ENCODE results near the gene LMNTD1.
"Not testable (repeated sequence)": the region's sequence is repeated elsewhere in the genome, so short reads cannot be mapped to it uniquely, and the experiment has no call there.

Gene LMNTD1

DNA sequence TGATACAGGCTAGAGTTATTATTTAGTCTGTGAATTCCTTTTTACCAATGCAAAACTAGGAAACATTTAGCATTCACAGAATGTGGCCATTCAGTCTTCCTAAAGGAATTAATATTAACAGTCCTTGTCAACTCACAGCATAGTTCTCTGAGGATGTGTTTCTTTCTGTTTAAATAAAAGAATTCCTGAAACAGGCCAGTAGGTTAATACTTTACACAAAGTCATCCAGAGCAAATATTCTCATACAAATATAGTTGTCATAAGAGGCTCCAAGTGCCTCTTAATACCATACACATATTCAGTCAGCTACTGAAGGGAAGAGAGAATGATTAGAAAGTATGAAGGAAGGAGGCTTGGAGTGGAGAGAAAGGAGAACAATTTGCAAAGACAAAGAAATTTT is 120.1 kb downstream of the LMNTD1 start:
- no peak for DNase-seq (ENCODE audit: low read depth in 2 of 2)

DNA sequence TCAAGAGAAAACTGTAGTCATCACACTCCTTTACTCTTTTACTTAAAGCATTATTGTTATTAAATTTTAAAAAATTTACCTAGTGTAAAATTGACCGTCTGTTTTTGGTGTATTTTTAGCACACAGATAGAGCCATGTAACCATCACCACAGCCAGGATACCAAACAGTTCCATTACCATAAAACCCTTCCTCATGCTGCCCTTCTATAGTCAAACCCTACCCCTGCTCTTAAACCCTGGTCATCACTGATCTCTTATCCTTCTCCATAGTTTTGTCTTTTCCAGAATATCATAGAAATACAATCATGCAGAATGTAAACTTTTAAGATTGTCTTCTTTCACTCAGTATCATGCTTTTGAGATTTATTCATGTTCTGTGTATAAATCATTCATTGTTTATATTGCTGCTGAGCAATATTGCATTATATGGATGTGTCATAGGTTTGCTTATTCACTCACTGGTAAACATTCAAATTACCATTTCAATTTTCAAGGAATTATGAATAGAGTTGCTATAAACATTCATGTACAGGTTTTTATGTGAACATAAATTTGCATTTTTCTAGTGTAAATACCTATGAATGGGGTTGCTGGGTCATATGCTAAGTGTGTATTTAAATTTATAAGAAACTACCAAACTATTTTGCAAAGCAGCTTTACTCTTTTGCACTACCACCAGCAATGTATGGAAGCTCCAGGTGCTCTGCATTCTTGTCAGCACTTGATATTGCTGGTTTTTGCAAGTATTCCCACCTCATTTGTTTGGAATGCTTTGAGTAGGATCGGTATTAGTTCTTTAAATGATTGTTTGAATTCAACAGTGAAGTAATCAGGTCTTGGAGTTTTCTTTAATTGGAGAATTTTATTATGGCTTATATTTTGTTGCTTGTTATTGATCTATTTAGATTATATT is 125.5 kb downstream of the LMNTD1 start:
- no peak for DNase-seq (ENCODE audit: low read depth in 2 of 2)

- not testable (repeated sequence) for DNase-seq (ENCODE audit: low read depth in 2 of 2)
Measured at GRCh38 chr12:25426821-25427220, 126.3 kb downstream of the LMNTD1 start.

All from stimulated activated CD4-positive, alpha-beta T cell treated with anti-CD3 and anti-CD28 coated beads, Interleukin-15, amount 100 ng/mL, for 48 hours (primary cell).